SK-N-SH (cell line): ENCODE results near the gene ITIH1.

ENCODE experiments used
- CHD2 ChIP-seq: fragments of 150-350 bp; IDR thresholded peaks from 2 replicates; pipeline ENCODE4 v1.6.1; 2018; ENCODE audit warnings: low read length; ENCODE audit not compliant: partially characterized antibody
- EP300 ChIP-seq, 2 experiments: IDR thresholded peaks; 2 replicates each; pipeline versions ENCODE4 v1.4.0 to v1.6.1; 2012; ENCODE audit warnings: borderline replicate concordance in 1 of 2, low read depth in 1 of 2, low read length in 1 of 2
- GABPA ChIP-seq: IDR thresholded peaks from 2 replicates; pipeline ENCODE4 v1.4.0; 2012; ENCODE audit warnings: low read depth, mild to moderate bottlenecking
- RAD21 ChIP-seq: IDR thresholded peaks from 2 replicates; pipeline ENCODE4 v1.6.1; 2012; ENCODE audit warnings: mild to moderate bottlenecking, low read length
- TCF12 ChIP-seq: IDR thresholded peaks from 2 replicates; pipeline ENCODE4 v1.4.0; 2012
- YY1 ChIP-seq: IDR thresholded peaks from 2 replicates; pipeline ENCODE4 v1.4.0; 2012; ENCODE audit warnings: low read depth, mild to moderate bottlenecking
- TF ChIP-seq, protein P1 (sequence below): IDR thresholded peaks from 2 replicates; pipeline ENCODE4; 2012
- TF ChIP-seq, protein P2 (sequence below): fragments of 200-600 bp; sonication (generic); IDR thresholded peaks from 2 replicates; pipeline ENCODE4 v1.6.1; 2017; ENCODE audit warnings: antibody characterized with exemption, mild to moderate bottlenecking, moderate library complexity

DNA sequence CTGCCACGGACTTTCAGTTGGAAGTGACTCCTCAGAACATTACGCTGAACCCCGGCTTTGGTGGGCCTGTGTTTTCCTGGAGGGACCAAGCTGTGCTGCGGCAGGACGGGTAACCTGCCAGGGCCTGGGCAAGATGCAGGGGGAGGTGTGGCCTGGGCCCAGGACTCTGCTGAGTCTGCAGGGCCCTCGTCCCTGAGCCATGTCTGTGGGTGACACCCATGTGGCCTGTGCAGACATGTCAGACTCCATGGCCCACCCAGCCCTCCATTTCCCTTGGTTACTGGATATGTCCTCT is 12.3 kb downstream of the ITIH1 start:
- no peak for TF ChIP-seq CHD2
- no peak for TF ChIP-seq EP300 (IDR thresholded peaks at IDR 0.05; ENCODE audit: borderline replicate concordance in 1 of 2, low read depth in 1 of 2, low read length in 1 of 2)
- TF ChIP-seq TCF12: no peak
- no peak for TF ChIP-seq YY1
- no peak for TF ChIP-seq RAD21
- TF ChIP-seq, protein P1, sequence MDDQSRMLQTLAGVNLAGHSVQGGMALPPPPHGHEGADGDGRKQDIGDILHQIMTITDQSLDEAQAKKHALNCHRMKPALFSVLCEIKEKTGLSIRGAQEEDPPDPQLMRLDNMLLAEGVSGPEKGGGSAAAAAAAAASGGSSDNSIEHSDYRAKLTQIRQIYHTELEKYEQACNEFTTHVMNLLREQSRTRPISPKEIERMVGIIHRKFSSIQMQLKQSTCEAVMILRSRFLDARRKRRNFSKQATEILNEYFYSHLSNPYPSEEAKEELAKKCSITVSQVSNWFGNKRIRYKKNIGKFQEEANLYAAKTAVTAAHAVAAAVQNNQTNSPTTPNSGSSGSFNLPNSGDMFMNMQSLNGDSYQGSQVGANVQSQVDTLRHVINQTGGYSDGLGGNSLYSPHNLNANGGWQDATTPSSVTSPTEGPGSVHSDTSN: no peak
- TF ChIP-seq GABPA: no peak
- TF ChIP-seq, protein P2, sequence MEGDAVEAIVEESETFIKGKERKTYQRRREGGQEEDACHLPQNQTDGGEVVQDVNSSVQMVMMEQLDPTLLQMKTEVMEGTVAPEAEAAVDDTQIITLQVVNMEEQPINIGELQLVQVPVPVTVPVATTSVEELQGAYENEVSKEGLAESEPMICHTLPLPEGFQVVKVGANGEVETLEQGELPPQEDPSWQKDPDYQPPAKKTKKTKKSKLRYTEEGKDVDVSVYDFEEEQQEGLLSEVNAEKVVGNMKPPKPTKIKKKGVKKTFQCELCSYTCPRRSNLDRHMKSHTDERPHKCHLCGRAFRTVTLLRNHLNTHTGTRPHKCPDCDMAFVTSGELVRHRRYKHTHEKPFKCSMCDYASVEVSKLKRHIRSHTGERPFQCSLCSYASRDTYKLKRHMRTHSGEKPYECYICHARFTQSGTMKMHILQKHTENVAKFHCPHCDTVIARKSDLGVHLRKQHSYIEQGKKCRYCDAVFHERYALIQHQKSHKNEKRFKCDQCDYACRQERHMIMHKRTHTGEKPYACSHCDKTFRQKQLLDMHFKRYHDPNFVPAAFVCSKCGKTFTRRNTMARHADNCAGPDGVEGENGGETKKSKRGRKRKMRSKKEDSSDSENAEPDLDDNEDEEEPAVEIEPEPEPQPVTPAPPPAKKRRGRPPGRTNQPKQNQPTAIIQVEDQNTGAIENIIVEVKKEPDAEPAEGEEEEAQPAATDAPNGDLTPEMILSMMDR: no peak
